ENCODE measurements around the gene AADACL4. TPM values are rescaled to one million over a fixed set of nuclear protein-coding genes. Genes with fewer than 3 reads are reported as not detected.

The AADACL4 gene
- 0.82 TPM for total RNA-seq

DNA sequence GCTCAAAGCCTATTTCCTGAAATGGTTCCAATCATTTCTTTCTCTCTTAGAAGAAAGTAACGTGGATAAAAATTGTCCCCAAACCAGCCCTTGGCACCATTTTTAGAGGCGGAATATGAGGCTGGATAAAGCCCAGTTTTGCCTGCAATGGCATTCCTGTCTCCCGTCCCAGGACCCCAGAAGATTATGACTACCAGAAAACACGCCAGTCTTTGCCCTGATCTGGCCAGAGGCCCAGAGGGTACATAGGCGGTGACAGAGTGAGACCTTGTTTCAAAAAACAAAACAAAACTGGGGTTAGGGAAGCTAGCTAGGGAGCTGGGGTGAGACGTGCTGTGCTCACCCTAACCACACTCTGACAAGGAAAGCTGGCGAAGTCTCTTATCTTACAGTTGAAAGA, at the start of gene AADACL4:
TSS of gene AADACL4 (plus strand) at position 301 of the 400 bp plus-strand sequence. CDS start 462 bp downstream, outside the sequence.

DNA sequence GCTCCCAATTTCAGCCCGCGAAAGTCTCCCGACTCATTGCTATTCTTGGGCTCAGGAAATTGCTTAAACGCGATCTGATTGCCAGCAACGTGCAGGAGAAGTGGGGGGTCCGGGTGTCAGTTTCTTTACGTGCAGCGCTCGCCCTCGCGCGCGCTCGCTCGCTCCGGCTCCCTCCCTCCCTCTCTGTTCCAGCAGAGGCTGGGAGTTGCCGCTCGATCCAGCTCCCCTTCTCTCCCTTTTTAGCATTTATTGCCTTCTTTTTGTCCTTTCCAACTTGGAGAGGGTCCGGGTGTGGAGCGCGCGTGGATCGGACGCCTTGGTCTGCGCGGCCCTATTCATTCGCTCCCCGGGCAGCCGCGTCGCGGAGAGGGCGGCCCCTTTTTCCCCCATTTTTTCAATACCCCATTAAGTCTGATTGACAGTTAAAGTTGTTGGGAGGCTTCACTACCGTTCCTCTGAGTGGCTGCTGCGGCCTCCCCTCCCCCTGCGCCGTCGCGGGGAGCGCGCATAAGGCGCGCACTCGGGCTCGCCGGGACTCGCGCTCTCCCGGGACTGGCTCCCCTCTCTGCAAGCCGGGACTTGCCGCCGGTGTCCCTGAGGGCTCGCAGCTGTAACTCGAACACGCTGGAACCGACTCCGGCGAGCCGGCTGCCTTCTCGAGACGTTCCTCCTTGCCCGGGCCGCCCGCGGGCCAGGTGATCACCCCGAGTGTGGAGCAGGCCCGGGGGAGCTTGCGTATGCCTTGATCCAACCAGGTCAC, 25.8 kb upstream of the AADACL4 start, which contains the start of gene DHRS3:
TSS of gene DHRS3 (minus strand) at position 310 of the 760 bp plus-strand sequence. CDS start 862 bp downstream, outside the sequence.

DNA sequence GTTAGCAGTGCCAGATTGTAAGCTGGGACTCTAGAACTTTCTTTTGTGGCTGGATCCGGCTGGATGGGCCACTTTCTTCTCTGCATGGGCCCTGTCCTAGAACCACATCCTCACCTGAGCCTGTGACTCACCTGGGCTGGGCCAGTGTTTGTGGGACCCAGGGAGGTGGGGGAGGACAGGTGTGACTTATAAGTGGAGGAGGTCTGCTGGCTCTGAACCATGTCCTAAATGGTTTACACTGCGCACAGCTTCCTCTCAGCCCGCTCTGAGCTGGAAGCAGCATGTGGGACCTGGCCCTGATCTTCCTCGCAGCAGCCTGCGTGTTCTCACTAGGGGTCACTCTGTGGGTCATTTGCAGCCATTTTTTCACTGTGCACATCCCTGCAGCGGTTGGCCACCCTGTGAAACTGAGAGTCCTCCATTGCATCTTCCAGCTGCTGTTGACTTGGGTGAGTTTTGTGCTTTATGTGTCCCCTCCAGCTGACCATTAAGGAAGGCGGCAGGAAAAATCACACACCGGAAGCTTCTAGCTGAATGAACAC, 72.1 kb downstream of the AADACL4 start, which contains the start of gene AADACL3:
TSS of gene AADACL3 (plus strand) at position 215 of the 542 bp plus-strand sequence. CDS start at position 282, 67 bp downstream.

Small RNA genes within 50 kb of the gene (small RNA-seq; reads per million reads assigned to genes)
- gene AC244670.1 (ENCODE audit: low replicate concordance) = not detected

Other genes starting within 250 kb of the AADACL4 start
- gene DHRS3, start 25.9 kb upstream of the AADACL4 start, total RNA-seq = 159 TPM
- not detected for gene AADACL3, start 72.0 kb downstream of the AADACL4 start, total RNA-seq
- gene CFAP107, start 102.1 kb downstream of the AADACL4 start, total RNA-seq = 0.12 TPM
- gene PRAMEF12, start 129.7 kb downstream of the AADACL4 start, total RNA-seq = not detected
- gene PRAMEF1, start 147.3 kb downstream of the AADACL4 start, total RNA-seq = not detected
- gene PRAMEF11, start 187.3 kb downstream of the AADACL4 start, total RNA-seq = not detected
- not detected for gene HNRNPCL1, start 204.6 kb downstream of the AADACL4 start, total RNA-seq
- gene PRAMEF2, start 213.0 kb downstream of the AADACL4 start, total RNA-seq = not detected
- not detected for gene PRAMEF4, start 242.1 kb downstream of the AADACL4 start, total RNA-seq